Activated CD4-positive, alpha-beta T cell treated with anti-CD3 and anti-CD28 coated beads for 48 hours (primary cell): ENCODE data around the gene CFD.
"Not testable (repeated sequence)": the region's sequence is repeated elsewhere in the genome, so short reads cannot be mapped to it uniquely, and the experiment has no call there.

ENCODE experiments used
- DNase-seq: peaks from one replicate; pipeline ENCODE4 v3.0.0-alpha.2; 2020

Gene CFD

GRCh38 chr19:858868-859843 is at the start of gene CFD:
CFD (plus strand) TSS chr19:859664; CDS start chr19:859690, 26 bp downstream.
- no peak for DNase-seq

GRCh38 chr19:810077-810855 is 49.2 kb upstream of the CFD start:
- no peak for DNase-seq

DNA sequence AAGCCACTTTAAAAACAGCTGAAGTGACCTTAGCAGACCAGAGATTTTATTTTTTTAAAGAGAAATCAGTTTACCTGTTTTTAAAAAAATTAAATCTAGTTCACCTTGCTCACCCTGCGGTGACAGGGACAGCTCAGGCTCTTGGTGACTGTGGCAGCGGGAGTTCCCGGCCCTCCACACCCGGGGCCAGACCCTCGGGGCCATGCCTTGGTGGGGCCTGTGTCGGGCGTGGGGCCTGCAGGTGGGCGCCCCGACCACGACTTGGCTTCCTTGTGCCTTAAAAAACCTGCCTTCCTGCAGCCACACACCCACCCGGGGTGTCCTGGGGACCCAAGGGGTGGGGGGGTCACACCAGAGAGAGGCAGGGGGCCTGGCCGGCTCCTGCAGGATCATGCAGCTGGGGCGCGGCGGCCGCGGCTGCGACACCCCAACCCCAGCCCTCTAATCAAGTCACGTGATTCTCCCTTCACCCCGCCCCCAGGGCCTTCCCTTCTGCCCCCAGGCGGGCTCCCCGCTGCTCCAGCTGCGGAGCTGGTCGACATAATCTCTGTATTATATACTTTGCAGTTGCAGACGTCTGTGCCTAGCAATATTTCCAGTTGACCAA is 48.5 kb upstream of the CFD start:
- no peak for DNase-seq

GRCh38 chr19:811506-812048 is 47.9 kb upstream of the CFD start:
- DNase-seq = no peak

DNA sequence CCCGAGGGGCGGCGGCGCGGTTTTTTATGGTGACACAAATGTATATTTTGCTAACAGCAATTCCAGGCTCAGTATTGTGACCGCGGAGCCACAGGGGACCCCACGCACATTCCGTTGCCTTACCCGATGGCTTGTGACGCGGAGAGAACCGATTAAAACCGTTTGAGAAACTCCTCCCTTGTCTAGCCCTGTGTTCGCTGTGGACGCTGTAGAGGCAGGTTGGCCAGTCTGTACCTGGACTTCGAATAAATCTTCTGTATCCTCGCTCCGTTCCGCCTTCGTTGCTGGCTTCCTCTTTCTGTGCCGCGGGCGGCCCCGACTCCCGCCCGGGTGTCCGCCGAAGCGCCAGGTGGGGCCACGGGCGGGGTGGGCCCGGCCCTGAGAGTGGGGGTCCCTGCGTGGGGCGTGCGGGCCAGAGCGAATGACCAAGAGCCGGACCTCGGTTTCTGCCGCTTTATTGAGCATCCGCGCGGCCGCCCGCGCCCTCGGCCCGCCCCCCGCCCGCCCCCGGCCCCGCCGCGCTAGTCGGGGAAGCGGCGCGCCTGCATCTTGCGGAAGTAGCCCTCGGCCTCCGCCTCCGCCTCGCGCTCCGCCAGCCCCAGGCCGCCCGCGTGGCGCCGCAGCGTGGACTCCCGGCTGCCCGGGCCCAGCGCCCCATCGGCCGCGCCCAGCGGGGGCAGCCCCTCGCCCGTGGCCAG is 47.3 kb upstream of the CFD start:
- no peak for DNase-seq

DNA sequence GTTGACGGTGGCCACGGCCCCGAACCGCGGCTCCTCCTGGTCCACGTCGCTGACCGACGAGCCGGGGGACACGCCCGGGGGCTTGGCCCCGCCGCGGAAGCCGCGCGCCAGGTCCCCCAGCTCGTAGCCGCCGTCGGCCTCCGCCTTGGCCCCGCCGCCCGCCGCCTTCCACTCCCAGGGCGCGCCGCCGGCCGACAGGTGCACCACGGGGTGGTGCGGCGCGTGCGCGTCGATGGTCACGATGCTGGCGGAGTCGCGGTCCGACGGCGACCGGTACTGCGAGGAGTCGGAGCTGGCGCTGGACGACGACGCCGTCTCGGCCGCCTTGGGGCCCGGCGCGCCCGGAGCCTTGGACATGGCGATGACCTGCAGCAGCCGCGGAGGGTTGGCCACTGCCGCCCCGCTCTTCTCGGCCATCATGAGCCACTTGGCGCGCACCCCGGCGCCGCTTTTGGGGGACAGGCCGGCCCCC is 46.7 kb upstream of the CFD start:
- DNase-seq = no peak

- DNase-seq = no peak
Measured at GRCh38 chr19:813219-814151, 46.0 kb upstream of the CFD start.

DNA sequence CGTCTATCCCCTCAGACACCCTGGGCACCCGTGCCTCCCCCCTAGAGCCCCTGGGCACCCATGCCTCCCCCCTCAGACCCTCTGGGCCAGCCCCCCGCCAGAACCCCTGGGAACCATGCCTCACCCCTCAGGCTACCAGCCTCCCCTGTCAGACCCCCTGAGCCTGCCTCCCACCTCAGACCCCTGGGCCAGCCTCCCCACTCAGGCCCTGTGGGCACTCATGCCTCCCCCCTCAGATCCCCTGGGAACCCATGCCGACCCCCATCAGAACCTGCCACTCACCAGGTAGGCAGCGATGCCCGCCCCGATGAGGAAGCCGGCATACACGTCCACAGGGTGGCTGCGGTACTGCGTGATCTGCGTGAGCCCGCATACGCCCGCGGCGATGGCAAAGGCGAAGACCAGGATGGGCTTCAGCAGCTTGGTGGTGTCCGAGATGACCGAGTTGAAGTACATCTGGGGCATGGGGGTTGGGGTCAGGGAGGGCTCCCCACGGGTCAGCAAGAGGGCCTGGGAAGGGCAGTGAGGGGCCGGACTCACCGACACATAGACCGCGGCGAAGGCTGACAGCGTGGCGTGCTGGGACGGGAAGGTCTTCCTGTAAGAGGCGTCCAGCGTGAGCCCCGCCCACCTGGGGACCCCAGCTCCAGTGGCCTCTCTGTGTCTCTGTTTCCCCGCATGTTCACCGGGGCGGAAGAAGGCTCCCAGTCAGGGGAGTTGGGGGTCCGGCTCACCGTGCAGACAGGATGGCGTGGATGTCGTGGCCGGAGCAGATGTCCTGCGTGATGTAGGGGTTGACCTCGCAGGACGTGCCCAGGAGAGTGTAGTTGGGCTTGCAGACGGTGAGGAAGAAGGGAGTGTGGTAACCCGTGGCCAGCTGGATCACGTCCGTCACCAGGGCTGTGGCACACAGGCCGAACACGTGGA is 45.0 kb upstream of the CFD start:
- DNase-seq = no peak

- DNase-seq = no peak
Measured at GRCh38 chr19:815079-815774, 44.2 kb upstream of the CFD start.

GRCh38 chr19:815775-816499 is 43.5 kb upstream of the CFD start:
- no peak for DNase-seq

- DNase-seq = no peak
Measured at GRCh38 chr19:816500-816857, 43.0 kb upstream of the CFD start.

- not testable (repeated sequence) for DNase-seq
Measured at GRCh38 chr19:820212-820611, 39.3 kb upstream of the CFD start.

GRCh38 chr19:821231-821824 is 38.1 kb upstream of the CFD start:
- DNase-seq = no peak

GRCh38 chr19:821825-822503 is 37.5 kb upstream of the CFD start, which contains the start of gene PLPPR3:
PLPPR3 (minus strand) TSS chr19:821955; CDS start chr19:821559, 396 bp downstream.
- DNase-seq = no peak

GRCh38 chr19:823565-824121 is 35.8 kb upstream of the CFD start:
- DNase-seq = no peak

DNA sequence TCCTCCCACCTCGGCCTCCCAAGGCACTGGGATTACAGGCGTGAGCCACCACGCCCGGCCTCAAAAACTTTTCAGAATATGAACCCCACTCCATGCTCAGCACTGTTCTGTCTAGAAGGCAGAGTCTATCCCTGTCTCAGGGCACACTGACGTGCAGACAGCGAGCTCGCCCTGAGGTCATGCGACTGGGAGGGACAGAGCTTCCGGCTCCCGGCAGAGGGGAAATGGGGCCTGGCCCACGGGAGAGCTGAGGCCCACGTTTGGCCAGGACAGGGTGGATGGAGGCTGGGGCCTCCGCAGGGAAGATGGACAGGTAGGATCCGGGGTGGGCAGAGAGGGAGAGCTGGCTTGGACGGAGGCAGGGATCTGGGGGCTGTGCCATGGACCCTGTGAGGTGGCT is 34.6 kb upstream of the CFD start:
- DNase-seq = no peak
